AG09319 (cell line): ENCODE data around the gene SOX13.
"Not testable (repeated sequence)": the region's sequence is repeated elsewhere in the genome, so short reads cannot be mapped to it uniquely, and the experiment has no call there.

ENCODE experiments used
- DNase-seq: peaks from one replicate; pipeline ENCODE4 v3.0.0-alpha.2; 2010; ENCODE audit warnings: low read depth; ENCODE audit errors: extremely low read depth
- TF ChIP-seq, protein P1 (sequence below): IDR thresholded peaks from 2 replicates; pipeline ENCODE4 v1.5.1; 2011; ENCODE audit warnings: low read depth, mild to moderate bottlenecking, inconsistent platforms, low read length, moderate library complexity

SOX13 gene

GRCh38 chr1:204093421-204093717 lies 20.5 kb downstream of the SOX13 start:
- TF ChIP-seq, protein P1, sequence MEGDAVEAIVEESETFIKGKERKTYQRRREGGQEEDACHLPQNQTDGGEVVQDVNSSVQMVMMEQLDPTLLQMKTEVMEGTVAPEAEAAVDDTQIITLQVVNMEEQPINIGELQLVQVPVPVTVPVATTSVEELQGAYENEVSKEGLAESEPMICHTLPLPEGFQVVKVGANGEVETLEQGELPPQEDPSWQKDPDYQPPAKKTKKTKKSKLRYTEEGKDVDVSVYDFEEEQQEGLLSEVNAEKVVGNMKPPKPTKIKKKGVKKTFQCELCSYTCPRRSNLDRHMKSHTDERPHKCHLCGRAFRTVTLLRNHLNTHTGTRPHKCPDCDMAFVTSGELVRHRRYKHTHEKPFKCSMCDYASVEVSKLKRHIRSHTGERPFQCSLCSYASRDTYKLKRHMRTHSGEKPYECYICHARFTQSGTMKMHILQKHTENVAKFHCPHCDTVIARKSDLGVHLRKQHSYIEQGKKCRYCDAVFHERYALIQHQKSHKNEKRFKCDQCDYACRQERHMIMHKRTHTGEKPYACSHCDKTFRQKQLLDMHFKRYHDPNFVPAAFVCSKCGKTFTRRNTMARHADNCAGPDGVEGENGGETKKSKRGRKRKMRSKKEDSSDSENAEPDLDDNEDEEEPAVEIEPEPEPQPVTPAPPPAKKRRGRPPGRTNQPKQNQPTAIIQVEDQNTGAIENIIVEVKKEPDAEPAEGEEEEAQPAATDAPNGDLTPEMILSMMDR = no peak
- no peak for DNase-seq

DNA sequence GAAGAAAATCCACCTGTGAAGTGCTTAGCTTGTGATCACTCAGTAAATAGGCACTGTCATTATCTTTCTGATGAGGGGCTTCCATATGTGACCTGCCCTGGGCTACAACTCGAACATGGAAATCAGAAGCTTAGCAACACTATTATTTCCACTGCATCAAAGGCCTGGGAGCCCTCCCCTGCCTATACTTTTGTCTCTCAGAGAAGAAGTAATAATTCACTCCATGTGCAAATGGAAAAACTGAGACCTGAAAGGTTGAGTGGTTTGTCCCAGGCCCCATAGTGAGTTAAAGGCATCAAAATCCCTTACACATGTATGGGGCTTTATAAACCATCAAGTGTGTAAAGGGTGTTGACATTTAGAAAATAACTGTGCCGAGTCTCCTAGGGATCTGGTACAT lies 20.9 kb downstream of the SOX13 start:
- DNase-seq = no peak
- TF ChIP-seq, protein P1 = no peak

GRCh38 chr1:204094313-204094729 lies 21.4 kb downstream of the SOX13 start:
- DNase-seq = no peak
- TF ChIP-seq, protein P1 = no peak

DNA sequence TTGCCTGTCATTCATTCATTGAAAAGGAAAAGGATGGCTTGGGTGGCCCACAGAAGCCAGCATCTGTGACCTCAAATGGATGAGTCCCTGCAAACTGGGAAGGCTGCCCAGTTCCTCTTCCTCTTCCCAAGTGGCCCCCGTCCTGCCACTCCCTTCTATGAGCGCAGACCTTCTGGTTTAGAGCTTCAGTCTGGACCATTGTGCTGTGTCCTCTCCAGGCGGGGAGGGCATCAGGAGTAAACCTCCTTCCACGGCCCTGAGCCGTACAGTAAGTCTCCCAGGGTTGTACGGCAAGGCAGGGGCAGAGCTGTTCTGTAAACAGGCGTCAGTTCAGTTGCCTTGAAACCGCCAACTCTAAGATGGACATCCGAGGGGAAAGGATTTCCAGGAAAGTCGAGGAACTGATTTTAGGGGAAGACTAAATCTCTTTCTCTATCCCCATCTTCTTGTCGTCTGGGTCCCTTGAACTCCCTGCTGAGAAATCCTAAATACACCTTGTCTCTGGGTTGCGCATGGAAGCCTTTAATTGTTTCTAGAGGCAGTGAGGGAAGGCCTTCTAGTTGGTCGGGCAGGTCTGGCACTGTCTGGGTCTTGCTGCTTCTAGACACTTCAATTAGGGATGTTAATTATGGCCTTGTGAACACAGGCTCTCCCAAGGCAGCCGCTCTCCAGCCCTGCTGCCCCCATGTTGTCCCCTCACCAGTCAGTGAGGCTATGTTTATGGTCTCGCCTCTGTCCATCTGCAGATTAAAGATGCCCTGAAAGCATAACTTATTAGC lies 22.1 kb downstream of the SOX13 start:
- no peak for DNase-seq
- TF ChIP-seq, protein P1 = no peak

- TF ChIP-seq, protein P1 = no peak
- DNase-seq = no peak
These were observed 24.0 kb downstream of the SOX13 start for GRCh38 chr1:204096931-204097330.

DNA sequence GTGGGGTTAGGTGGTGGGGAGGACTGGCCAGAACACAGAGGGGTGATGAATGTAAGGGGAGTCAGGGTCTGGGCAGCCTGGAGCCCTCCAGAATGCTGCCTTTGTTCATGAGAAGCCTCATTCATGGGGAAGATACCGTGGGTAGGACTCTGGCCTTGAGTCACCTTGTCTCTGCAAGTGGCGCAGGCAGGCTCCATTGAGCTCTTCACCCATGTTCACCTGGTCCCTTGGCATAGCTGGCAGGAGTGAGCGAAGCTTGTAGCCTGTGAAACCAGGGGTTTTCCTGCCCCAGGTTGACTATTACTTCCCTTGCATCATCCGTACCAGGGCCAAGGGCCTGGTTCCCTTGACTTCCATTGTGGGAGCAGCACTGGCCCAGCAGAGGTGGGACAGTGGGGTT lies 25.8 kb downstream of the SOX13 start:
- no peak for DNase-seq
- TF ChIP-seq, protein P1 = no peak

GRCh38 chr1:204099754-204100153 lies 26.8 kb downstream of the SOX13 start:
- DNase-seq = not testable (repeated sequence)

GRCh38 chr1:204102029-204102611 lies 29.2 kb downstream of the SOX13 start:
- no peak for DNase-seq
- TF ChIP-seq, protein P1 = no peak
